WTC11 (cell line): ENCODE data around the gene TRAPPC10. TPM values are rescaled to one million over a fixed set of nuclear protein-coding genes. Genes with fewer than 3 reads are reported as not detected.

Experiments
- ATAC-seq: fragments of 200-7000 bp; cut with Tn5 transposase; 2 replicates; pipeline ENCODE4 v1.10.0; 2021; ENCODE audit warnings: mild to moderate bottlenecking, moderate library complexity
- CTCF ChIA-PET: fragments of 300-600 bp; sonication (Branson Sonifier 250); formaldehyde crosslinking; loops from one replicate; lab custom pipeline; 2021; ENCODE audit warnings: antibody characterized with exemption; lab: Charles Lee
- POLR2A ChIA-PET: fragments of 350-600 bp; sonication (Branson Sonifier 250); formaldehyde crosslinking; loops from one replicate; lab custom pipeline; 2021; ENCODE audit warnings: antibody characterized with exemption; lab: Charles Lee
- DNase-seq: peaks from one replicate; pipeline ENCODE4 v3.0.0; 2021; ENCODE audit warnings: low spot score
- H3K27ac Mint-ChIP-seq: 2 replicates; pipeline ENCODE4 v1.8.0; 2021; ENCODE audit warnings: mixed read lengths
- H3K27me3 Mint-ChIP-seq: 2 replicates; pipeline ENCODE4 v1.8.0; 2021; ENCODE audit warnings: low read depth, mild to moderate bottlenecking, moderate library complexity, mixed read lengths
- H3K36me3 Mint-ChIP-seq: 2 replicates; pipeline ENCODE4 v1.8.0; 2021; ENCODE audit warnings: mixed read lengths
- H3K4me1 Mint-ChIP-seq: 2 replicates; pipeline ENCODE4 v1.8.0; 2022; ENCODE audit warnings: mixed read lengths
- H3K4me3 Mint-ChIP-seq: 2 replicates; pipeline ENCODE4 v1.8.0; 2021; ENCODE audit warnings: mild to moderate bottlenecking, moderate library complexity, mixed read lengths
- H3K9me3 Mint-ChIP-seq: 2 replicates; pipeline ENCODE4 v1.8.0; 2021; ENCODE audit warnings: mixed read lengths
- GRHL2 ChIP-seq: fragments of 250-450 bp; sonication (Bioruptor Pico); IDR thresholded peaks from 2 replicates; pipeline ENCODE4 v1.8.0; 2022; ENCODE audit warnings: mild to moderate bottlenecking, moderate library complexity; ENCODE audit not compliant: insufficient replicate concordance, severe bottlenecking
- NR3C1 ChIP-seq: sonication (generic); formaldehyde crosslinking; conservative IDR thresholded peaks from 2 replicates; pipeline ENCODE4 v1.8.1; 2023; ENCODE audit warnings: low read depth, mild to moderate bottlenecking, missing genetic modification reagents
- ZBTB21 ChIP-seq: sonication (generic); formaldehyde crosslinking; IDR thresholded peaks from 2 replicates; pipeline ENCODE4 v1.8.1; 2023; ENCODE audit warnings: mild to moderate bottlenecking, missing genetic modification reagents, borderline replicate concordance
- ZNF219 ChIP-seq: sonication (generic); formaldehyde crosslinking; IDR thresholded peaks from 2 replicates; pipeline ENCODE4 v1.8.0; 2023; ENCODE audit warnings: missing genetic modification reagents, mild to moderate bottlenecking, borderline replicate concordance
- total RNA-seq: library from RNA; stranded (reverse); gene quantifications from 3 replicates; pipeline ENCODE4 v1.2.3, GENCODE V29; 2021
- TF ChIP-seq, protein P1 (sequence below): sonication (generic); formaldehyde crosslinking; IDR thresholded peaks from 2 replicates; pipeline ENCODE4 v1.8.1; 2023; ENCODE audit warnings: mild to moderate bottlenecking, missing genetic modification reagents, moderate library complexity
- TF ChIP-seq, protein P2 (sequence below): fragments of 250-450 bp; sonication (Bioruptor Pico); IDR thresholded peaks from 2 replicates; pipeline ENCODE4 v1.8.0; 2021; ENCODE audit warnings: mild to moderate bottlenecking
- TF ChIP-seq, protein P3 (sequence below): sonication (generic); formaldehyde crosslinking; IDR thresholded peaks from 2 replicates; pipeline ENCODE4 v1.8.1; 2023; ENCODE audit warnings: mild to moderate bottlenecking, missing genetic modification reagents
- TF ChIP-seq, protein P4 (sequence below): sonication (generic); formaldehyde crosslinking; IDR thresholded peaks from 2 replicates; pipeline ENCODE4 v1.8.1; 2022; ENCODE audit warnings: low read depth, missing genetic modification reagents, borderline replicate concordance
- TF ChIP-seq, protein P5 (sequence below): fragments of 250-450 bp; sonication (Bioruptor Pico); IDR thresholded peaks from 2 replicates; pipeline ENCODE4 v1.9.0; 2021; ENCODE audit warnings: mild to moderate bottlenecking
- TF ChIP-seq, protein P6 (sequence below): fragments of 200-600 bp; IDR thresholded peaks from 2 replicates; pipeline ENCODE4 v1.8.0; 2022; ENCODE audit warnings: antibody characterized with exemption
- TF ChIP-seq, protein P7 (sequence below): sonication (generic); formaldehyde crosslinking; IDR thresholded peaks from 2 replicates; pipeline ENCODE4 v1.8.0; 2023; ENCODE audit warnings: mild to moderate bottlenecking, missing genetic modification reagents
- TF ChIP-seq, protein P8 (sequence below): sonication (generic); formaldehyde crosslinking; IDR thresholded peaks from 2 replicates; pipeline ENCODE4 v1.8.1; 2022; ENCODE audit warnings: mild to moderate bottlenecking, missing genetic modification reagents, moderate library complexity, borderline replicate concordance

Gene TRAPPC10
- total RNA-seq, 1 experiment from 2014 or later = 34.5 TPM

DNA sequence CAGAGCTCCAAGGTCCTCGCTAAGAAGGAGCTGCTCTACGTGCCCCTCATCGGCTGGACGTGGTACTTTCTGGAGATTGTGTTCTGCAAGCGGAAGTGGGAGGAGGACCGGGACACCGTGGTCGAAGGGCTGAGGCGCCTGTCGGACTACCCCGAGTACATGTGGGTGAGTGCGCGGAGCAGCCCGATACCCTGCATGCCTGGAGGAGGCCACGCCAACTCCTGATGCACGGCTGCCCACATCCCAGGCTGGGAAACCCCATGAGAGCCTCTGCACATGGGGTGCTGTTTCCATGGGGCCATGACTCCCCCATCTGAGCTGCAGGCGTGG, 43.0 kb upstream of the TRAPPC10 start:
- H3K36me3 Mint-ChIP-seq = no peaks in the 10 kb centered on the region
- no peaks in the 10 kb centered on the region for H3K27me3 Mint-ChIP-seq
- POLR2A ChIA-PET = no interaction called here
- CTCF ChIA-PET = interaction anchor here (0.8 kb wide), 1 partner anchor 27 kb away, joined by 3 read pairs; no protein-coding TSS in a partner anchor
- ATAC-seq = no peak
- no peak for DNase-seq
- no peaks in the 10 kb centered on the region for H3K9me3 Mint-ChIP-seq
- TF ChIP-seq, protein P1, sequence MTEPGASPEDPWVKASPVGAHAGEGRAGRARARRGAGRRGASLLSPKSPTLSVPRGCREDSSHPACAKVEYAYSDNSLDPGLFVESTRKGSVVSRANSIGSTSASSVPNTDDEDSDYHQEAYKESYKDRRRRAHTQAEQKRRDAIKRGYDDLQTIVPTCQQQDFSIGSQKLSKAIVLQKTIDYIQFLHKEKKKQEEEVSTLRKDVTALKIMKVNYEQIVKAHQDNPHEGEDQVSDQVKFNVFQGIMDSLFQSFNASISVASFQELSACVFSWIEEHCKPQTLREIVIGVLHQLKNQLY = no peak
- TF ChIP-seq, protein P2, sequence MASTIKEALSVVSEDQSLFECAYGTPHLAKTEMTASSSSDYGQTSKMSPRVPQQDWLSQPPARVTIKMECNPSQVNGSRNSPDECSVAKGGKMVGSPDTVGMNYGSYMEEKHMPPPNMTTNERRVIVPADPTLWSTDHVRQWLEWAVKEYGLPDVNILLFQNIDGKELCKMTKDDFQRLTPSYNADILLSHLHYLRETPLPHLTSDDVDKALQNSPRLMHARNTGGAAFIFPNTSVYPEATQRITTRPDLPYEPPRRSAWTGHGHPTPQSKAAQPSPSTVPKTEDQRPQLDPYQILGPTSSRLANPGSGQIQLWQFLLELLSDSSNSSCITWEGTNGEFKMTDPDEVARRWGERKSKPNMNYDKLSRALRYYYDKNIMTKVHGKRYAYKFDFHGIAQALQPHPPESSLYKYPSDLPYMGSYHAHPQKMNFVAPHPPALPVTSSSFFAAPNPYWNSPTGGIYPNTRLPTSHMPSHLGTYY (CRISPR knock-in tag) = no peak
- no peaks in the 10 kb centered on the region for H3K4me1 Mint-ChIP-seq
- no peak overlapping the region for H3K4me3 Mint-ChIP-seq
- no peak overlapping the region for H3K27ac Mint-ChIP-seq

DNA sequence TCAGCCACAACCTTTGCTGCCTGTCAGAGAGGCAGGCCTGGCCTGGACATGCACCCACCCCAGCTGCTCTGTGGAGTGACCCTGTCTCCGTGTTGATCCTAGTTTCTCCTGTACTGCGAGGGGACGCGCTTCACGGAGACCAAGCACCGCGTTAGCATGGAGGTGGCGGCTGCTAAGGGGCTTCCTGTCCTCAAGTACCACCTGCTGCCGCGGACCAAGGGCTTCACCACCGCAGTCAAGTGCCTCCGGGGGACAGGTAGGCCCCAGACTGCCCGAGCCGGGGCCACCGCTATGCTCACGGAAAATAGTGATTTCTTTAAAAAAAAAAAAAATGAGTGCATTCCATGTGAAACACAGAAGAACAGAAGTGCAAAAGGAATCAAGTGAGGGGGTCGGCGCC, 41.6 kb upstream of the TRAPPC10 start:
- POLR2A ChIA-PET = no interaction called here
- no peaks in the 10 kb centered on the region for H3K27me3 Mint-ChIP-seq
- DNase-seq = no peak

DNA sequence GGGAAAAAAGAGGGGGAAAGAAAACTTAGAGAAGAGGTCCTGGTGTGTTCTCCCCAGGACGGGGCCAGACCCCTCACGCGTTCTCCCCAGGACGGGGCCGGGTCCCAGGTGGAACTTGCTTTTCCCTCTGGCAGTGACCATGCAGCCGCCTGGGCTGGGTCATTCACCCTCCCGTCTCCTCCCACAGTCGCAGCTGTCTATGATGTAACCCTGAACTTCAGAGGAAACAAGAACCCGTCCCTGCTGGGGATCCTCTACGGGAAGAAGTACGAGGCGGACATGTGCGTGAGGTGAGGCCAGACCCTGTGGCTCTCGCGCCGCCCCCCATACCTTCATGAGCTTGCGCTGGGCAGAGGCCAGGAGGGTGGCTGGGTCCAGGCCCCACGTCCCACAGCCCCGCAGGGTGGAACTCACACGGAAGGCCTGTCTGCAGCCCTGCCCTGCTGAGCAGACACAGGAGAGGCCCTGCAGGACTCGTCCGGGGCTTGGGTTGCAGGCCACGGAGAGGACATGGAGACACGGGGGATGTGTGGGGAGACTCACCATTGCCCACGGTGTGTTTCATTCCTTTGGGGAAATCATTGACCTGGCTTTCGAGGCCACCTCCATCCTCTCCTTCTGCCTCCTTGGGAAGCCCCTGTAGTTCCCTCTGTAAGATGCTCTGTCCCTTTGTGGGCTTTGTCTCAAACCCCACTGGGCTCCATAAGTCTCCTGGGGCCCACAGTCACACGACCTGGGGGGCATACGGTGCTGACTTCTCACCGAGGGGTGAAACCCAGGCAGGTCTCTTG, 40.7 kb upstream of the TRAPPC10 start:
- POLR2A ChIA-PET = no interaction called here
- Mint-ChIP-seq H3K4me1 (no peaks in the 10 kb centered on the region), H3K36me3 (no peaks in the 10 kb centered on the region), H3K9me3 (no peaks in the 10 kb centered on the region), H3K27ac (no peak overlapping the region), H3K27me3 (no peaks in the 10 kb centered on the region), H3K4me3 (no peak overlapping the region)
- DNase-seq = no peak
- ATAC-seq = no peak
- CTCF ChIA-PET = no interaction called here
- TF ChIP-seq, protein P3, sequence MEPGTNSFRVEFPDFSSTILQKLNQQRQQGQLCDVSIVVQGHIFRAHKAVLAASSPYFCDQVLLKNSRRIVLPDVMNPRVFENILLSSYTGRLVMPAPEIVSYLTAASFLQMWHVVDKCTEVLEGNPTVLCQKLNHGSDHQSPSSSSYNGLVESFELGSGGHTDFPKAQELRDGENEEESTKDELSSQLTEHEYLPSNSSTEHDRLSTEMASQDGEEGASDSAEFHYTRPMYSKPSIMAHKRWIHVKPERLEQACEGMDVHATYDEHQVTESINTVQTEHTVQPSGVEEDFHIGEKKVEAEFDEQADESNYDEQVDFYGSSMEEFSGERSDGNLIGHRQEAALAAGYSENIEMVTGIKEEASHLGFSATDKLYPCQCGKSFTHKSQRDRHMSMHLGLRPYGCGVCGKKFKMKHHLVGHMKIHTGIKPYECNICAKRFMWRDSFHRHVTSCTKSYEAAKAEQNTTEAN (CRISPR knock-in tag) = no peak
- TF ChIP-seq ZNF219 (CRISPR knock-in tag) (no peak), NR3C1 (CRISPR knock-in tag) (no peak), ZBTB21 (no peak), GRHL2 (CRISPR knock-in tag) (no peak)
- TF ChIP-seq, protein P4, sequence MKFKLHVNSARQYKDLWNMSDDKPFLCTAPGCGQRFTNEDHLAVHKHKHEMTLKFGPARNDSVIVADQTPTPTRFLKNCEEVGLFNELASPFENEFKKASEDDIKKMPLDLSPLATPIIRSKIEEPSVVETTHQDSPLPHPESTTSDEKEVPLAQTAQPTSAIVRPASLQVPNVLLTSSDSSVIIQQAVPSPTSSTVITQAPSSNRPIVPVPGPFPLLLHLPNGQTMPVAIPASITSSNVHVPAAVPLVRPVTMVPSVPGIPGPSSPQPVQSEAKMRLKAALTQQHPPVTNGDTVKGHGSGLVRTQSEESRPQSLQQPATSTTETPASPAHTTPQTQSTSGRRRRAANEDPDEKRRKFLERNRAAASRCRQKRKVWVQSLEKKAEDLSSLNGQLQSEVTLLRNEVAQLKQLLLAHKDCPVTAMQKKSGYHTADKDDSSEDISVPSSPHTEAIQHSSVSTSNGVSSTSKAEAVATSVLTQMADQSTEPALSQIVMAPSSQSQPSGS (CRISPR knock-in tag) = no peak
- TF ChIP-seq, protein P5, sequence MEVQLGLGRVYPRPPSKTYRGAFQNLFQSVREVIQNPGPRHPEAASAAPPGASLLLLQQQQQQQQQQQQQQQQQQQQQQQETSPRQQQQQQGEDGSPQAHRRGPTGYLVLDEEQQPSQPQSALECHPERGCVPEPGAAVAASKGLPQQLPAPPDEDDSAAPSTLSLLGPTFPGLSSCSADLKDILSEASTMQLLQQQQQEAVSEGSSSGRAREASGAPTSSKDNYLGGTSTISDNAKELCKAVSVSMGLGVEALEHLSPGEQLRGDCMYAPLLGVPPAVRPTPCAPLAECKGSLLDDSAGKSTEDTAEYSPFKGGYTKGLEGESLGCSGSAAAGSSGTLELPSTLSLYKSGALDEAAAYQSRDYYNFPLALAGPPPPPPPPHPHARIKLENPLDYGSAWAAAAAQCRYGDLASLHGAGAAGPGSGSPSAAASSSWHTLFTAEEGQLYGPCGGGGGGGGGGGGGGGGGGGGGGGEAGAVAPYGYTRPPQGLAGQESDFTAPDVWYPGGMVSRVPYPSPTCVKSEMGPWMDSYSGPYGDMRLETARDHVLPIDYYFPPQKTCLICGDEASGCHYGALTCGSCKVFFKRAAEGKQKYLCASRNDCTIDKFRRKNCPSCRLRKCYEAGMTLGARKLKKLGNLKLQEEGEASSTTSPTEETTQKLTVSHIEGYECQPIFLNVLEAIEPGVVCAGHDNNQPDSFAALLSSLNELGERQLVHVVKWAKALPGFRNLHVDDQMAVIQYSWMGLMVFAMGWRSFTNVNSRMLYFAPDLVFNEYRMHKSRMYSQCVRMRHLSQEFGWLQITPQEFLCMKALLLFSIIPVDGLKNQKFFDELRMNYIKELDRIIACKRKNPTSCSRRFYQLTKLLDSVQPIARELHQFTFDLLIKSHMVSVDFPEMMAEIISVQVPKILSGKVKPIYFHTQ (CRISPR knock-in tag) = no peak

More for the DNA sequence above, 41.6 kb upstream of the TRAPPC10 start:
- no peak overlapping the region for H3K4me3 Mint-ChIP-seq
- CTCF ChIA-PET = no interaction called here
- ATAC-seq = no peak
- TF ChIP-seq, protein P6, sequence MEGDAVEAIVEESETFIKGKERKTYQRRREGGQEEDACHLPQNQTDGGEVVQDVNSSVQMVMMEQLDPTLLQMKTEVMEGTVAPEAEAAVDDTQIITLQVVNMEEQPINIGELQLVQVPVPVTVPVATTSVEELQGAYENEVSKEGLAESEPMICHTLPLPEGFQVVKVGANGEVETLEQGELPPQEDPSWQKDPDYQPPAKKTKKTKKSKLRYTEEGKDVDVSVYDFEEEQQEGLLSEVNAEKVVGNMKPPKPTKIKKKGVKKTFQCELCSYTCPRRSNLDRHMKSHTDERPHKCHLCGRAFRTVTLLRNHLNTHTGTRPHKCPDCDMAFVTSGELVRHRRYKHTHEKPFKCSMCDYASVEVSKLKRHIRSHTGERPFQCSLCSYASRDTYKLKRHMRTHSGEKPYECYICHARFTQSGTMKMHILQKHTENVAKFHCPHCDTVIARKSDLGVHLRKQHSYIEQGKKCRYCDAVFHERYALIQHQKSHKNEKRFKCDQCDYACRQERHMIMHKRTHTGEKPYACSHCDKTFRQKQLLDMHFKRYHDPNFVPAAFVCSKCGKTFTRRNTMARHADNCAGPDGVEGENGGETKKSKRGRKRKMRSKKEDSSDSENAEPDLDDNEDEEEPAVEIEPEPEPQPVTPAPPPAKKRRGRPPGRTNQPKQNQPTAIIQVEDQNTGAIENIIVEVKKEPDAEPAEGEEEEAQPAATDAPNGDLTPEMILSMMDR = no peak
- TF ChIP-seq, protein P7, sequence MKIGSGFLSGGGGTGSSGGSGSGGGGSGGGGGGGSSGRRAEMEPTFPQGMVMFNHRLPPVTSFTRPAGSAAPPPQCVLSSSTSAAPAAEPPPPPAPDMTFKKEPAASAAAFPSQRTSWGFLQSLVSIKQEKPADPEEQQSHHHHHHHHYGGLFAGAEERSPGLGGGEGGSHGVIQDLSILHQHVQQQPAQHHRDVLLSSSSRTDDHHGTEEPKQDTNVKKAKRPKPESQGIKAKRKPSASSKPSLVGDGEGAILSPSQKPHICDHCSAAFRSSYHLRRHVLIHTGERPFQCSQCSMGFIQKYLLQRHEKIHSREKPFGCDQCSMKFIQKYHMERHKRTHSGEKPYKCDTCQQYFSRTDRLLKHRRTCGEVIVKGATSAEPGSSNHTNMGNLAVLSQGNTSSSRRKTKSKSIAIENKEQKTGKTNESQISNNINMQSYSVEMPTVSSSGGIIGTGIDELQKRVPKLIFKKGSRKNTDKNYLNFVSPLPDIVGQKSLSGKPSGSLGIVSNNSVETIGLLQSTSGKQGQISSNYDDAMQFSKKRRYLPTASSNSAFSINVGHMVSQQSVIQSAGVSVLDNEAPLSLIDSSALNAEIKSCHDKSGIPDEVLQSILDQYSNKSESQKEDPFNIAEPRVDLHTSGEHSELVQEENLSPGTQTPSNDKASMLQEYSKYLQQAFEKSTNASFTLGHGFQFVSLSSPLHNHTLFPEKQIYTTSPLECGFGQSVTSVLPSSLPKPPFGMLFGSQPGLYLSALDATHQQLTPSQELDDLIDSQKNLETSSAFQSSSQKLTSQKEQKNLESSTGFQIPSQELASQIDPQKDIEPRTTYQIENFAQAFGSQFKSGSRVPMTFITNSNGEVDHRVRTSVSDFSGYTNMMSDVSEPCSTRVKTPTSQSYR (CRISPR knock-in tag) = no peak
- TF ChIP-seq, protein P8, sequence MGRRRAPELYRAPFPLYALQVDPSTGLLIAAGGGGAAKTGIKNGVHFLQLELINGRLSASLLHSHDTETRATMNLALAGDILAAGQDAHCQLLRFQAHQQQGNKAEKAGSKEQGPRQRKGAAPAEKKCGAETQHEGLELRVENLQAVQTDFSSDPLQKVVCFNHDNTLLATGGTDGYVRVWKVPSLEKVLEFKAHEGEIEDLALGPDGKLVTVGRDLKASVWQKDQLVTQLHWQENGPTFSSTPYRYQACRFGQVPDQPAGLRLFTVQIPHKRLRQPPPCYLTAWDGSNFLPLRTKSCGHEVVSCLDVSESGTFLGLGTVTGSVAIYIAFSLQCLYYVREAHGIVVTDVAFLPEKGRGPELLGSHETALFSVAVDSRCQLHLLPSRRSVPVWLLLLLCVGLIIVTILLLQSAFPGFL (CRISPR knock-in tag) = no peak
- no peak overlapping the region for H3K27ac Mint-ChIP-seq
- no peaks in the 10 kb centered on the region for H3K9me3 Mint-ChIP-seq
- H3K4me1 Mint-ChIP-seq = no peaks in the 10 kb centered on the region
- H3K36me3 Mint-ChIP-seq = no peaks in the 10 kb centered on the region
